Pulmonary artery endothelial cell (primary cell): ENCODE measurements around the gene RABL6. TPM values are rescaled to one million over a fixed set of nuclear protein-coding genes. Genes with fewer than 3 reads are reported as not detected.

Experiments
- DNase-seq: peaks from one replicate; pipeline ENCODE4 v3.0.0-alpha.2; 2011; ENCODE audit warnings: low read depth, low spot score
- total RNA-seq: library from RNA; depleted of rRNA; stranded (reverse); fragments of >200 nt; gene quantifications from 2 replicates; pipeline ENCODE4 v1.2.3, GENCODE V29; 2014

Gene RABL6
- total RNA-seq, 1 donor from 2014 or later, result 96.1 TPM

- DNase-seq, result no peak
Measured at GRCh38 chr9:136846376-136847087, 38.8 kb downstream of the RABL6 start.

- DNase-seq, result no peak
Measured at GRCh38 chr9:136847088-136847825, 39.5 kb downstream of the RABL6 start.

GRCh38 chr9:136847826-136848392, 40.2 kb downstream of the RABL6 start:
- DNase-seq, result peak; percentile 29

GRCh38 chr9:136848393-136849037, 40.8 kb downstream of the RABL6 start:
- no peak for DNase-seq

- peak; percentile 96 for DNase-seq
Measured at GRCh38 chr9:136849038-136849959, 41.6 kb downstream of the RABL6 start, which contains the start of gene PHPT1. PHPT1 (plus strand) TSS chr9:136849409; CDS start chr9:136849431, 22 bp downstream.

GRCh38 chr9:136849960-136850865, 42.5 kb downstream of the RABL6 start:
- DNase-seq, result no peak

GRCh38 chr9:136850866-136851775, 43.4 kb downstream of the RABL6 start:
- no peak for DNase-seq

- no peak for DNase-seq
Measured at GRCh38 chr9:136851941-136852663, 44.4 kb downstream of the RABL6 start, which contains the start of gene MAMDC4. MAMDC4 (plus strand) TSS chr9:136852346; CDS start chr9:136852417, 71 bp downstream.

GRCh38 chr9:136852664-136853595, 45.2 kb downstream of the RABL6 start:
- no peak for DNase-seq

- DNase-seq, result no peak
Measured at GRCh38 chr9:136853596-136854112, 45.9 kb downstream of the RABL6 start.

- DNase-seq, result no peak
Measured at GRCh38 chr9:136854113-136854841, 46.5 kb downstream of the RABL6 start.

GRCh38 chr9:136854842-136855460, 47.2 kb downstream of the RABL6 start:
- no peak for DNase-seq

- no peak for DNase-seq
Measured at GRCh38 chr9:136855461-136856078, 47.8 kb downstream of the RABL6 start.

- no peak for DNase-seq
Measured at GRCh38 chr9:136856079-136856476, 48.3 kb downstream of the RABL6 start.
